ENCODE results near the gene ANKRD23. TPM values are rescaled to one million over a fixed set of nuclear protein-coding genes. Genes with fewer than 3 reads are reported as not detected.
A peak's percentile ranks its signal among the peaks of the same experiment; 100 is the strongest.

The ANKRD23 gene
- total RNA-seq, 4 donors from 2014 or later = 3.0 to 8.2 (median 3.2) TPM

GRCh38 chr2:96819876-96820511 is 23.8 kb downstream of the ANKRD23 start:
- H3K36me3 ChIP-seq = peaks cover 0 to 3% of the 10 kb centered on the region in 2 donors
- intact Hi-C loops (cut with DNase I) = loop anchor here (5.0 kb wide), 1 partner anchor 37 kb away; the partner anchor contains the start of gene ANKRD39
- 88 to 91% methylated on average over 12 of the region's 12 CpGs for WGBS, 2 donors
- H3K9me3 ChIP-seq = no peaks in the 10 kb centered on the region
- peaks cover 51 to 54% of the 10 kb centered on the region in 2 donors for H3K4me1 ChIP-seq
- TF ChIP-seq CTCF (IDR thresholded peaks at IDR 0.05) = no peak
- TF ChIP-seq POLR2A (IDR thresholded peaks at IDR 0.05) = no peak
- H3K27ac ChIP-seq = no peak overlapping the region
- no peaks in the 10 kb centered on the region for H3K27me3 ChIP-seq
- H3K4me3 ChIP-seq (replicated peaks in 1 of 3) = no peak overlapping the region
- no peak for DNase-seq

DNA sequence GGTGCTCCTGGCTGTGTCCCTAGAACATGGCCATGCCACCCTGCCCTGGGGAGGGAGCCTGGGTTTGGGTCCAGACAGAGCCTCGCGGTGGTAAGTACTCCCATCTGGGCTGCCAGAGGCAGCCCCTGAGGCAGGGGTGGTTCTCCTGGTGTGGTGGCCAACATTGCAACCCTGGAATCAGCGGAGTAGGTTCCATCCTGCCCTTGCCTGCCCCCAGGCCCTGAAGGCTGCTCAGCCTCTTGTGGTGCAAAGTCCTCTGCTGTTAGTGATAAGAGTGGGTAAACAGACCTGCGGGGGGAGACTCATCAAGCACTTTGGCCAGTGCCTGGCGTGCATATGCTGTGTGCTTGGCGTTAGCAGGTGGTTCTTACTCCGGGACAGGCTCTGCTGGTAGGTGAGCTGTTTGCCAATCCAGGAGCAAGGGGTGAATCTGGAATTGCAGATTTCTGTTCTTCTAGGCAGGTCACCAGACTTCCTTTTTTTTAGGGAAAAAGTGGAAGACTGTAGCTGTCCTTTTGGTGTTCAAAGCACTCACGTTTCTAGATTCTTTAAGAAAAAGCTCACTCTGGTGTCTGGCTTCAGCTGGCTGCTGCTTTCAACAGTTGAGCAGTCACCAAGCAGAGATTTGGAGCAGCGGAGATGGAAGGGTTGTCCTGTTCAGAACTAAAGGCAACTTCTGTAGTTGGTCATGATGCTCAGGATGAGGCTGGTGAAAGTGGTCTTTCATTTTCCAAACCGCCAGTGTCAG is 24.5 kb downstream of the ANKRD23 start:
- peaks cover 46 to 51% of the 10 kb centered on the region in 2 donors for H3K4me1 ChIP-seq
- intact Hi-C loops (cut with DNase I) = loop anchor here (5.0 kb wide), 1 partner anchor 38 kb away; the partner anchor contains the start of gene ANKRD39

GRCh38 chr2:96817882-96818281 is 25.9 kb downstream of the ANKRD23 start:
- Histone ChIP-seq H3K36me3 (peaks cover 0 to 3% of the 10 kb centered on the region in 2 donors), H3K9me3 (no peaks in the 10 kb centered on the region), H3K4me3 (replicated peaks in 1 of 3) (peak overlapping the region in 1 of 3 donors; percentile 45), H3K27me3 (no peaks in the 10 kb centered on the region), H3K4me1 (peaks cover 34 to 40% of the 10 kb centered on the region in 2 donors), H3K27ac (no peak overlapping the region)
- no peak for DNase-seq
- 90 to 92% methylated on average over 8 of the region's 8 CpGs for WGBS, 2 donors
- TF ChIP-seq CTCF (IDR thresholded peaks at IDR 0.05) (no peak), POLR2A (IDR thresholded peaks at IDR 0.05) (no peak)
- intact Hi-C loops (cut with DNase I) = loop anchor here (5.0 kb wide), 1 partner anchor 39 kb away; the partner anchor contains the start of gene ANKRD39

More for the DNA sequence above, 24.5 kb downstream of the ANKRD23 start:
- Histone ChIP-seq H3K36me3 (peaks cover 0 to 3% of the 10 kb centered on the region in 2 donors), H3K9me3 (no peaks in the 10 kb centered on the region), H3K27ac (no peak overlapping the region), H3K4me3 (replicated peaks in 1 of 3) (no peak overlapping the region), H3K27me3 (no peaks in the 10 kb centered on the region)
- no peak for TF ChIP-seq CTCF (IDR thresholded peaks at IDR 0.05)
- no peak for TF ChIP-seq POLR2A (IDR thresholded peaks at IDR 0.05)
- no peak for DNase-seq
- whole genome bisulfite sequencing, 2 donors = 68 to 74% methylated on average over 3 to 10 of the region's 10 CpGs

GRCh38 chr2:96816836-96817702 is 26.8 kb downstream of the ANKRD23 start:
- peaks cover 26 to 32% of the 10 kb centered on the region in 2 donors for H3K4me1 ChIP-seq
- H3K4me3 ChIP-seq (replicated peaks in 1 of 3) = peak overlapping the region in 2 of 3 donors; percentile 29 to 45
- H3K36me3 ChIP-seq = no peaks in the 10 kb centered on the region
- intact Hi-C loops (cut with DNase I) = loop anchor here (5.0 kb wide), 1 partner anchor 40 kb away; the partner anchor contains the start of gene ANKRD39
- H3K27me3 ChIP-seq = no peaks in the 10 kb centered on the region
- H3K9me3 ChIP-seq = no peaks in the 10 kb centered on the region
- peak; percentile 21 to 27 for DNase-seq
- no peak overlapping the region for H3K27ac ChIP-seq
- 9 to 14% methylated on average over 10 to 23 of the region's 89 CpGs for WGBS, 2 donors
- TF ChIP-seq POLR2A (IDR thresholded peaks at IDR 0.05) = no peak
- no peak for TF ChIP-seq CTCF (IDR thresholded peaks at IDR 0.05)
